Osteoblast (primary cell): ENCODE data around the gene SMIM29. TPM values are rescaled to one million over a fixed set of nuclear protein-coding genes. Genes with fewer than 3 reads are reported as not detected.

Experiments used
- DNase-seq: peaks from one replicate; pipeline ENCODE4 v3.0.0; 2011; ENCODE audit warnings: low spot score, mixed read lengths; ENCODE audit not compliant: insufficient read length; ENCODE audit errors: missing footprints
- H2AFZ ChIP-seq: 2 replicates; pipeline ENCODE4 v1.6.0; 2011; ENCODE audit warnings: mild to moderate bottlenecking, low read length
- H3K27ac ChIP-seq: 2 replicates; pipeline ENCODE4 v1.5.1; 2011; ENCODE audit warnings: mild to moderate bottlenecking, low read depth, low read length, moderate library complexity
- H3K27me3 ChIP-seq: 2 replicates; pipeline ENCODE4 v1.6.0; 2012; ENCODE audit warnings: mild to moderate bottlenecking, control low read depth, inconsistent platforms, low read length, moderate library complexity; ENCODE audit not compliant: insufficient read depth
- H3K36me3 ChIP-seq: 2 replicates; pipeline ENCODE4 v1.5.1; 2011; ENCODE audit warnings: mild to moderate bottlenecking, low read length, control low read depth, moderate library complexity; ENCODE audit not compliant: insufficient read depth
- H3K4me1 ChIP-seq: 2 replicates; pipeline ENCODE4 v1.5.1; 2011; ENCODE audit warnings: mild to moderate bottlenecking, low read length, control low read depth, moderate library complexity; ENCODE audit not compliant: insufficient read depth
- H3K4me2 ChIP-seq: 2 replicates; pipeline ENCODE4 v1.6.0; 2011; ENCODE audit warnings: mild to moderate bottlenecking, low read length; ENCODE audit not compliant: insufficient read depth
- H3K4me3 ChIP-seq: fragments of 200-600 bp; sonication (generic); 3 replicates; pipeline ENCODE4 v1.5.1; 2012; ENCODE audit warnings: mild to moderate bottlenecking, low read length, inconsistent platforms; ENCODE audit not compliant: insufficient read depth
- H3K79me2 ChIP-seq: 2 replicates; pipeline ENCODE4 v1.6.0; 2012; ENCODE audit warnings: mild to moderate bottlenecking, low read length, control low read depth, inconsistent platforms; ENCODE audit not compliant: insufficient read depth
- H3K9me3 ChIP-seq: 2 replicates; pipeline ENCODE4 v1.5.1; 2011; ENCODE audit warnings: low read depth, low read length, control low read depth
- H4K20me1 ChIP-seq: 2 replicates; pipeline ENCODE4 v1.6.0; 2012; ENCODE audit warnings: mild to moderate bottlenecking, low read length, control low read depth; ENCODE audit not compliant: insufficient read depth
- total RNA-seq: library from RNA; depleted of rRNA; stranded (reverse); fragments of >200 nt; gene quantifications from 2 replicates; pipeline ENCODE4 v1.2.3, GENCODE V29; 2012
- TF ChIP-seq, protein P1 (sequence below): IDR thresholded peaks from 2 replicates; pipeline ENCODE4 v1.5.1; 2011; ENCODE audit warnings: mild to moderate bottlenecking, low read depth, low read length, moderate library complexity; ENCODE audit errors: extremely low read depth

The SMIM29 gene
- total RNA-seq, 1 donor: 35.1 TPM

DNA sequence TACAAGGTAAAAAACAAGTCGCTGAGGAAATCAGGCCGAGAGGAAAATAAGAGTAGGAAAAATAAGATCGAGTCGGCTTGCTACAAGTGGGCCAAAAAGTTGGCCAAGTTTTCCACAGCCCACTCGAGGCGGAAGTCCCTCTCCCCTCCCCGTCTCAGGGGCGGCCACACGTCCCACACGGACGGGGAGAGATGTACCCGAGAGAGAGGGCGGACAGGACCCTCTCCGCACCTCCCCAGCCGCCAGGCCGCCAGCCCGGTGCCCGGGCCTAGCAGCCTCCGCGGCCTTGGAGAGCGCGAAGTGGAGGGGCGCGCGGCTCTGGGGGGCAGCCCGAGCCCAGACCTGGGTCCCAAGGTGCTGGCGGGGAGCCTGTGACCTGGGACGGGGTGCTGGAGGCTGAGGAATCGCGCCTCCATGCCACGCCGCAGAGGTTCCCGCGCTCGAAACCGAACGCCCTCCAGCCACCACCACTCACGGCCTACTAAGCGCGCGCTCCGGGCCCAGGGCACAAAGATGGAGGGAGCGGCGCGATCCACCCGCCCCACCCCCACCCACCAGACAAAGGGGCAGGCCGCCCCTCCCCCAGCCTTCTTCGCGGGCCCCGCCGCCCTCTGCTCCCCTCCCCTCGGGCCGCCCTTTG lies 14.0 kb downstream of the SMIM29 start:
- DNase-seq: no peak
- H3K79me2 ChIP-seq: peaks cover 24% of the 10 kb centered on the region
- peaks cover 3% of the 10 kb centered on the region for H4K20me1 ChIP-seq
- no peaks in the 10 kb centered on the region for H3K9me3 ChIP-seq
- H2AFZ ChIP-seq: no peak overlapping the region
- TF ChIP-seq, protein P1, sequence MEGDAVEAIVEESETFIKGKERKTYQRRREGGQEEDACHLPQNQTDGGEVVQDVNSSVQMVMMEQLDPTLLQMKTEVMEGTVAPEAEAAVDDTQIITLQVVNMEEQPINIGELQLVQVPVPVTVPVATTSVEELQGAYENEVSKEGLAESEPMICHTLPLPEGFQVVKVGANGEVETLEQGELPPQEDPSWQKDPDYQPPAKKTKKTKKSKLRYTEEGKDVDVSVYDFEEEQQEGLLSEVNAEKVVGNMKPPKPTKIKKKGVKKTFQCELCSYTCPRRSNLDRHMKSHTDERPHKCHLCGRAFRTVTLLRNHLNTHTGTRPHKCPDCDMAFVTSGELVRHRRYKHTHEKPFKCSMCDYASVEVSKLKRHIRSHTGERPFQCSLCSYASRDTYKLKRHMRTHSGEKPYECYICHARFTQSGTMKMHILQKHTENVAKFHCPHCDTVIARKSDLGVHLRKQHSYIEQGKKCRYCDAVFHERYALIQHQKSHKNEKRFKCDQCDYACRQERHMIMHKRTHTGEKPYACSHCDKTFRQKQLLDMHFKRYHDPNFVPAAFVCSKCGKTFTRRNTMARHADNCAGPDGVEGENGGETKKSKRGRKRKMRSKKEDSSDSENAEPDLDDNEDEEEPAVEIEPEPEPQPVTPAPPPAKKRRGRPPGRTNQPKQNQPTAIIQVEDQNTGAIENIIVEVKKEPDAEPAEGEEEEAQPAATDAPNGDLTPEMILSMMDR: no peak
- H3K4me2 ChIP-seq: no peak overlapping the region
- H3K27me3 ChIP-seq: no peaks in the 10 kb centered on the region
- H3K27ac ChIP-seq: no peak overlapping the region
- no peak overlapping the region for H3K4me3 ChIP-seq
- H3K36me3 ChIP-seq: peaks cover 3% of the 10 kb centered on the region
- H3K4me1 ChIP-seq: peaks cover 24% of the 10 kb centered on the region

DNA sequence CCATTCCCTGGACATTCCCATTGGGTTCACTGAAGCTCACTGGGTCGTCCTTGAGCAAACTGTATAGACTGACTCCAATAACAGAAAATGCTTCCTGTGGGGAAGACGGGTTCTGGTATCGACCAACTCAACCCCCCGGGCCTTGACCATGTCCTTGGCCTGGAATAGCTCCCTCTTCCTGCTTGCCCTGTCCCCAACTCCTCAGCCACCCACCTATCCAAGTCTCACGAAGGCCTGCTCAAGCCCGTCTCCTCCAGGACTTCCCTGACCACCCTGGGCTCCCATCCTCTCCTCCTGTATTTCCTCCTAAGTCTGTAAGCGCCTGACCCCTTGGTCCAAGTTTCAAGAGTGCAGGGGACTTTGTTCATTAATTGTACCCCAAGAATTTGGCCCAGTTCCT lies 14.9 kb downstream of the SMIM29 start:
- Histone ChIP-seq H4K20me1 (peaks cover 3% of the 10 kb centered on the region), H3K36me3 (no peaks in the 10 kb centered on the region), H3K9me3 (no peaks in the 10 kb centered on the region), H2AFZ (no peak overlapping the region), H3K4me2 (no peak overlapping the region), H3K4me1 (peaks cover 16% of the 10 kb centered on the region), H3K4me3 (no peak overlapping the region), H3K27ac (no peak overlapping the region), H3K27me3 (no peaks in the 10 kb centered on the region), H3K79me2 (peaks cover 14% of the 10 kb centered on the region)
- no peak for DNase-seq
- TF ChIP-seq, protein P1: no peak

DNA sequence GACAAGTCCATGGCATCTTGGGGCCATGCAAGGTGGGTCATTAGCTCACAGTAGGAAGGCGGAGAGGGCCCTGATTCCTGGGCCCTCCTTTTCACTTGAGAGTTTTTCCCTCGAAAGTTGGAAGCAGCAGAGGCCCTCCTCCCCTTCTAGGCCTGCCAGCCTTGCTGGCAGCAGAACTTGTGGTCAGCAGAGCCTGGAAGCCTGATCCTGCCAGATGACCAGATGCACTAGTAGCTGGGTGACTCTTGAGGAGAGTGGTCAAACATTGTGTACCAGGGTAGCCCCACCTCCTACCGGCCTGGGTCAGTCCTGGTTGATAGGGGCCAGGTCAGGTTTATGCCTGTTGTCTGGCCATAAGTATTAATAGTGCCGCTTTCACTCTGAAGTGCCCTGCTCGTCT lies 15.9 kb downstream of the SMIM29 start:
- TF ChIP-seq, protein P1: no peak
- Histone ChIP-seq H3K4me1 (peaks cover 8% of the 10 kb centered on the region), H3K4me3 (no peak overlapping the region), H3K36me3 (no peaks in the 10 kb centered on the region), H2AFZ (no peak overlapping the region), H3K9me3 (no peaks in the 10 kb centered on the region), H4K20me1 (no peaks in the 10 kb centered on the region), H3K27me3 (no peaks in the 10 kb centered on the region), H3K79me2 (peaks cover 5% of the 10 kb centered on the region), H3K27ac (no peak overlapping the region), H3K4me2 (no peak overlapping the region)
- peak; percentile 81 for DNase-seq

DNA sequence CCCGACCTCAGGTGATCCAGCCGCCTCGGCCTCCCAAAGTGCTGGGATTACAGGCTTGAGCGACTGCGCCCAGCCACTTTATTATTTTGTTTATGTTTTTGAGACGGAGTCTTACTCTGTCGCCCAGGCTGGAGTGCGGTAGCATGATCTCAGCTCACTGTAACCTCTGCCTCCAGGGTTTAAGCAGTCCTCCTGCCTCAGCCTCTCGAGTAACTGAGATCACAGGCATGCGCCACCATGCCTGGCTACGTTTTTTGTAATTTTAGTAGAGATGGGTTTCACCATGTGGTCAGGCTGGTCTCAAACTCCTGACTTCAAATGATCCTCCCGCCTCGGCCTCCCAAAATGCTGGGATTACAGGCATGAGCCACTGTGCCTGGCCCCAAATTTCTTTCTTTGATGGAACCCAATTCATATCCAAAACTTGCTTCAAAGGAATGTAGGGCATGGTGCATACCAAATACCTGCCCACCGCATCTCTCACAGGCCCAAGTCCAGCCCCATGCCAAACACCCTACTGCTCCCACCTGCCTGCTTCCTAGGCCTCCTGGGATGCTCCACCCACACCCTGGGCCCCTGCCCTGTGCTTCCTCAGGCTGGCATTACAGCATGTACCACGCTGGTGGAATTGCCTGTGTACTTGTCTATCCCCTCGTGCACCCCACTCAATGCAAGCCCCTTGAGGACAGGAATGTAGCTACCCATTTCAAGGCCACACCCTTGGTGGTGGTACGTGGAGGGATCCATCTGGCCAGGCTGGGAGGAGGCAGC lies 17.1 kb downstream of the SMIM29 start:
- Histone ChIP-seq H2AFZ (no peak overlapping the region), H3K27me3 (no peaks in the 10 kb centered on the region), H3K27ac (no peak overlapping the region), H3K4me2 (no peak overlapping the region), H3K4me1 (peaks cover 8% of the 10 kb centered on the region), H3K79me2 (no peaks in the 10 kb centered on the region), H3K36me3 (no peaks in the 10 kb centered on the region), H3K4me3 (no peak overlapping the region), H3K9me3 (no peaks in the 10 kb centered on the region), H4K20me1 (no peaks in the 10 kb centered on the region)
- DNase-seq: no peak
- TF ChIP-seq, protein P1: no peak
